ENCODE data around the gene HEMGN. TPM values are rescaled to one million over a fixed set of nuclear protein-coding genes. Genes with fewer than 3 reads are reported as not detected.

The HEMGN gene
- total and polyA plus RNA-seq, 2 of the 8 experiments (the other 6 are each of a cell fraction or from before 2014, with no cell fraction given), result not detected

DNA sequence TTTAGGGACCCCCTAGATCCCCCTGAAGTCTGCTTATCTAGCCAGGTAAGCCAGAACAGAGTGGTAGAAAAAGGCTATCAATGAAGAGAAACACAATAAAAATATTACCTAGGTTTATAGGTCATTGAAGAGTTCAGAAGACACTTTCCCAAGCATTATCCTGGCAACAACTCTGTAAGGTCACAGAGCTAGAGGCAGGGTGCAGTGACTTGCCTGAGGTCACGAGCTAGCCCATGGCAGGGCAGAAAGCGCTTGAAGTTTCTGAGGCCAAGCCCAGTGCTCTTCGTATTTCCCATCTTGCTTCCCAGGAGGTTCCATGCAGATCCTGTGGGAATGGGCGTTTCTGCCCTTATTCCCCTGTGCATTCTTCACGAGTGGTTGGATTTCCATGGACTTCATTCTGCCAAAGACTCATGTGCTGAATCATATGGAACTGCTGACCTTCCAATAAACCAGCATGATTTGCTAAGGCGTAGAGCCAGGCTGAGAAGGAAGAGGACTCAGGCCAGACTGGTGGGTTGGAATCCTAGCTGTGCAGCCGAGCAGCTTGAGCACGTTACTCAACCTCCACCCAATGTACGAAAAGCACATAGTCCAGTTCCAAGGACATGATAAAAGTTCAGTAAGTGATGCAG is 37.8 kb downstream of the HEMGN start (continued):
- TF ChIP-seq, protein P1, sequence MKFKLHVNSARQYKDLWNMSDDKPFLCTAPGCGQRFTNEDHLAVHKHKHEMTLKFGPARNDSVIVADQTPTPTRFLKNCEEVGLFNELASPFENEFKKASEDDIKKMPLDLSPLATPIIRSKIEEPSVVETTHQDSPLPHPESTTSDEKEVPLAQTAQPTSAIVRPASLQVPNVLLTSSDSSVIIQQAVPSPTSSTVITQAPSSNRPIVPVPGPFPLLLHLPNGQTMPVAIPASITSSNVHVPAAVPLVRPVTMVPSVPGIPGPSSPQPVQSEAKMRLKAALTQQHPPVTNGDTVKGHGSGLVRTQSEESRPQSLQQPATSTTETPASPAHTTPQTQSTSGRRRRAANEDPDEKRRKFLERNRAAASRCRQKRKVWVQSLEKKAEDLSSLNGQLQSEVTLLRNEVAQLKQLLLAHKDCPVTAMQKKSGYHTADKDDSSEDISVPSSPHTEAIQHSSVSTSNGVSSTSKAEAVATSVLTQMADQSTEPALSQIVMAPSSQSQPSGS (IDR thresholded peaks at IDR 0.05; ENCODE audit: low read length), result no peak
- TF ChIP-seq SIX5 (IDR thresholded peaks at IDR 0.05; ENCODE audit: low read depth, low read length) (no peak), SP2 (IDR thresholded peaks at IDR 0.05; ENCODE audit: low read length) (no peak), GABPA (IDR thresholded peaks at IDR 0.05; ENCODE audit: borderline replicate concordance, insufficient read depth, low read length) (no peak), TEAD4 (IDR thresholded peaks at IDR 0.05; ENCODE audit: low read depth, low read length) (no peak), FOSL1 (IDR thresholded peaks at IDR 0.05; ENCODE audit: insufficient read depth, low read depth, low read length) (no peak)
